GM18909 (cell line): Measurements from ENCODE around the gene RFC2.
"Not testable (repeated sequence)": the region's sequence is repeated elsewhere in the genome, so short reads cannot be mapped to it uniquely, and the experiment has no call there.

ENCODE experiments used
- ATAC-seq: cut with Tn5 transposase; IDR thresholded peaks from one replicate; pipeline ENCODE4 v1.9.1; 2021; ENCODE audit warnings: mild to moderate bottlenecking; ENCODE audit not compliant: unreplicated experiment, poor library complexity

Gene RFC2

GRCh38 chr7:74195139-74195860 lies 58.9 kb downstream of the RFC2 start:
- ATAC-seq, result not testable (repeated sequence)

GRCh38 chr7:74194686-74195085 lies 59.5 kb downstream of the RFC2 start:
- ATAC-seq, result no peak

GRCh38 chr7:74193913-74194312 lies 60.3 kb downstream of the RFC2 start:
- ATAC-seq, result no peak

GRCh38 chr7:74193054-74193453 lies 61.1 kb downstream of the RFC2 start:
- ATAC-seq, result no peak

GRCh38 chr7:74191231-74191630 lies 63.0 kb downstream of the RFC2 start:
- no peak for ATAC-seq

GRCh38 chr7:74190259-74190658 lies 63.9 kb downstream of the RFC2 start:
- ATAC-seq, result no peak

- ATAC-seq, result no peak
Measured at GRCh38 chr7:74187915-74188675, 66.1 kb downstream of the RFC2 start.

GRCh38 chr7:74185636-74186035 lies 68.6 kb downstream of the RFC2 start:
- no peak for ATAC-seq

- ATAC-seq, result no peak
Measured at GRCh38 chr7:74185016-74185415, 69.2 kb downstream of the RFC2 start.

GRCh38 chr7:74183653-74184450 lies 70.3 kb downstream of the RFC2 start:
- no peak for ATAC-seq

- no peak for ATAC-seq
Measured at GRCh38 chr7:74183142-74183541, 71.1 kb downstream of the RFC2 start.

- ATAC-seq, result no peak
Measured at GRCh38 chr7:74182453-74183090, 71.6 kb downstream of the RFC2 start.

- ATAC-seq, result no peak
Measured at GRCh38 chr7:74181821-74182220, 72.4 kb downstream of the RFC2 start.
